Measurements from ENCODE around the gene HOXC9. TPM values are rescaled to one million over a fixed set of nuclear protein-coding genes. Genes with fewer than 3 reads are reported as not detected.

Gene HOXC9
- polyA plus RNA-seq, 2 of the 4 experiments (the other 2 are of a cell fraction): 5.2 to 6.6 TPM

GRCh38 chr12:54016051-54016450 lies 16.1 kb downstream of the HOXC9 start:
- TF ChIP-seq MAX (IDR thresholded peaks at IDR 0.05): no peak
- TF ChIP-seq RCOR1 (IDR thresholded peaks at IDR 0.05; ENCODE audit: low read depth, low read length): no peak
- TF ChIP-seq USF2 (IDR thresholded peaks at IDR 0.05): no peak
- TF ChIP-seq SREBF2 (IDR thresholded peaks at IDR 0.05): no peak
- no peak for TF ChIP-seq BCL3 (IDR thresholded peaks at IDR 0.05)
- TF ChIP-seq ZC3H11A (IDR thresholded peaks at IDR 0.05): no peak
- no peak for TF ChIP-seq CBX8 (IDR thresholded peaks at IDR 0.05)
- TF ChIP-seq ZSCAN20 (CRISPR knock-in tag; IDR thresholded peaks at IDR 0.05): no peak
- Histone ChIP-seq H3K4me3 (peak overlapping the region; percentile 61), H3K9me3 (no peaks in the 10 kb centered on the region), H3K4me2 (peak overlapping the region; percentile 96), H3K4me1 (peaks cover 56% of the 10 kb centered on the region), H3K27ac (peak overlapping the region; percentile 96 to 99)
- ChIA-PET POLR2A (interaction anchor here (0.9 to 2.5 kb wide), 9 partner anchors 10 to 200 kb away, joined by 3 to 26 read pairs (median 11); partner anchors contain the start of genes HOXC4, HOXC5, HOXC6 and HOXC9), CTCF (interaction anchor here (1.0 to 28.7 kb wide), 10 partner anchors 7 to 270 kb away, joined by 3 to 1074 read pairs (median 8); partner anchors contain the start of genes HOXC5, HOXC6, HOXC9 and SMUG1)
- FAIRE-seq (no peak), DNase-seq (ENCODE audit: low read depth in 1 of 2, low spot score in 1 of 2) (no peak), ATAC-seq (no peak)
- WGBS (ENCODE audit: missing lambda C conversion rate): 88% methylated on average over 3 of the region's 3 CpGs

GRCh38 chr12:54016478-54016964 lies 16.6 kb downstream of the HOXC9 start:
- peak overlapping the region; percentile 61 for H3K4me3 ChIP-seq
- POLR2A ChIA-PET: interaction anchor here (0.9 to 2.5 kb wide), 11 partner anchors 11 to 264 kb away, joined by 3 to 26 read pairs (median 9); partner anchors contain the start of genes CBX5, HNRNPA1, HOXC4 and HOXC5
- peak overlapping the region; percentile 96 for H3K4me2 ChIP-seq
- DNase-seq (ENCODE audit: low read depth in 1 of 2, low spot score in 1 of 2) (peak; percentile 78 to 84), FAIRE-seq (no peak), ATAC-seq (peak; percentile 7 to 23; a peak in 4 of 6 replicates)
- WGBS (ENCODE audit: missing lambda C conversion rate): 15% methylated on average over 25 of the region's 25 CpGs
- peaks cover 56% of the 10 kb centered on the region for H3K4me1 ChIP-seq
- no peaks in the 10 kb centered on the region for H3K9me3 ChIP-seq
- TF ChIP-seq GATA3 (IDR thresholded peaks at IDR 0.05; ENCODE audit: borderline replicate concordance): no peak
- TF ChIP-seq JUN (IDR thresholded peaks at IDR 0.05): peak in 1 of 2 experiments; percentile 54; a peak in 2 of 5 replicates
- CTCF ChIA-PET: interaction anchor here (1.1 to 28.7 kb wide), 12 partner anchors 8 to 344 kb away, joined by 3 to 1074 read pairs (median 8); partner anchors contain the start of genes HOXC5, HOXC6, HOXC8 and HOXC9
- H3K27ac ChIP-seq: peak overlapping the region; percentile 96 to 99

GRCh38 chr12:54017027-54017788 lies 17.2 kb downstream of the HOXC9 start:
- WGBS (ENCODE audit: missing lambda C conversion rate): 1% methylated on average over 24 of the region's 24 CpGs
- Histone ChIP-seq H3K4me1 (peaks cover 56% of the 10 kb centered on the region), H3K27ac (peak overlapping the region; percentile 96 to 99), H3K4me2 (peak overlapping the region; percentile 96), H3K4me3 (peak overlapping the region; percentile 61), H3K9me3 (no peaks in the 10 kb centered on the region)
- ATAC-seq (peak; percentile 66 to 73), FAIRE-seq (no peak), DNase-seq (ENCODE audit: low read depth in 1 of 2, low spot score in 1 of 2) (peak; percentile 80 to 83)
- ChIA-PET CTCF (interaction anchor here (0.7 to 28.7 kb wide), 16 partner anchors 9 to 343 kb away, joined by 3 to 1074 read pairs (median 5); partner anchors contain the start of genes HOXC5, HOXC8, HOXC9 and SMUG1), POLR2A (interaction anchor here (0.6 to 2.5 kb wide), 23 partner anchors 9 to 263 kb away, joined by 3 to 40 read pairs (median 5); partner anchors contain the start of genes CBX5, HNRNPA1, HOXC4 and HOXC5)
- 0 out of 2 replicates have a peak, but pooled peaks have one; percentile 17 for TF ChIP-seq POLR2A (IDR thresholded peaks at IDR 0.05; ENCODE audit: low read length)
- no peak for TF ChIP-seq MAZ (IDR thresholded peaks at IDR 0.05; ENCODE audit: borderline replicate concordance, low read depth, low read length)

- ChIA-PET CTCF (interaction anchor here (0.7 to 28.7 kb wide), 11 partner anchors 9 to 342 kb away, joined by 3 to 1074 read pairs (median 7); partner anchors contain the start of genes HOXC5, HOXC8 and SMUG1), POLR2A (interaction anchor here (0.6 to 2.5 kb wide), 21 partner anchors 9 to 262 kb away, joined by 3 to 40 read pairs (median 5); partner anchors contain the start of genes CBX5, HNRNPA1, HOXC4 and HOXC5)
- no peak for FAIRE-seq
- Histone ChIP-seq H3K27ac (peak overlapping the region; percentile 96 to 99), H3K4me1 (peaks cover 48% of the 10 kb centered on the region), H3K9me3 (no peaks in the 10 kb centered on the region), H3K4me3 (peak overlapping the region; percentile 61), H3K4me2 (peak overlapping the region; percentile 96)
- DNase-seq (ENCODE audit: low read depth in 1 of 2, low spot score in 1 of 2): peak; percentile 92 to 93
- WGBS (ENCODE audit: missing lambda C conversion rate): 9% methylated on average over 4 of the region's 34 CpGs
- peak; percentile 70 to 79 for ATAC-seq
- TF ChIP-seq FOSL2 (IDR thresholded peaks at IDR 0.05) (no peak), FOSL2 (CRISPR knock-in tag; IDR thresholded peaks at IDR 0.05) (peak; percentile 4; the same call in 1 of the 2 replicates), BCL3 (IDR thresholded peaks at IDR 0.05) (peak; percentile 53), POLR2A (IDR thresholded peaks at IDR 0.05; ENCODE audit: low read length) (peak; percentile 40), ZSCAN20 (CRISPR knock-in tag; IDR thresholded peaks at IDR 0.05) (no peak), JUNB (IDR thresholded peaks at IDR 0.05) (no peak), HOXB13 (CRISPR knock-in tag; IDR thresholded peaks at IDR 0.05; ENCODE audit: low read depth) (no peak), JUN (IDR thresholded peaks at IDR 0.05) (peak in 1 of 2 experiments; percentile 68; a peak in 1 of 5 replicates), NFE2L2 (conservative IDR thresholded peaks at IDR 0.05; ENCODE audit: low read length) (no peak), TFCP2L1 (CRISPR knock-in tag; IDR thresholded peaks at IDR 0.05) (no peak; the same call in 1 of the 2 replicates), ELK1 (IDR thresholded peaks at IDR 0.05; ENCODE audit: low read depth, low read length) (no peak), ATOH8 (CRISPR knock-in tag; IDR thresholded peaks at IDR 0.05; ENCODE audit: low read depth) (no peak), KDM5A (IDR thresholded peaks at IDR 0.05) (no peak)
Measured at GRCh38 chr12:54017878-54018467, 18.0 kb downstream of the HOXC9 start.
